WI38 (cell line): ENCODE results near the gene CEP63.
"Not testable (repeated sequence)": the region's sequence is repeated elsewhere in the genome, so short reads cannot be mapped to it uniquely, and the experiment has no call there.

Source experiments
- H3K4me3 ChIP-seq: 2 replicates; pipeline ENCODE4 v1.5.1; 2011; ENCODE audit warnings: low read depth, mild to moderate bottlenecking, control low read depth, low read length
- TF ChIP-seq, protein P1 (sequence below): IDR thresholded peaks from 2 replicates; pipeline ENCODE4 v1.5.1; 2012; ENCODE audit warnings: low read depth, mild to moderate bottlenecking, control low read depth, low read length

Gene CEP63

DNA sequence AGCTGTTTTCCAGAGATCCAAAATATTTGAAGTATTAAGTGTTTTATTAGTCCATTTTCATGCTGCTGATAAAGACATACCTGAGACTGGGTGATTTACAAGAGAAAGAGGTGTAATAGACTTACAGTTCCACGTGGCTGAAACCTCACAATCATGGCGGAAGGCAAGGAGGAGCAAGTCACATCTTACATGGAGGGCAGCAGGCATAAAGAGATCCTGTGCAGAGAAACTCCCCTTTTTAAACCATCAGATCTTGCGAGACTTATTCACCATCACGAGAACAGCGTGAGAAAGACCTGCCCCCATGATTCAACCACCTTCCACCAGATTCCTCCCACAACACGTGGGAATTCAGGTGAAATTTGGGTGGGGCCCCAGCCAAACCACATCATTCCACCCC is 82.9 kb downstream of the CEP63 start:
- TF ChIP-seq, protein P1, sequence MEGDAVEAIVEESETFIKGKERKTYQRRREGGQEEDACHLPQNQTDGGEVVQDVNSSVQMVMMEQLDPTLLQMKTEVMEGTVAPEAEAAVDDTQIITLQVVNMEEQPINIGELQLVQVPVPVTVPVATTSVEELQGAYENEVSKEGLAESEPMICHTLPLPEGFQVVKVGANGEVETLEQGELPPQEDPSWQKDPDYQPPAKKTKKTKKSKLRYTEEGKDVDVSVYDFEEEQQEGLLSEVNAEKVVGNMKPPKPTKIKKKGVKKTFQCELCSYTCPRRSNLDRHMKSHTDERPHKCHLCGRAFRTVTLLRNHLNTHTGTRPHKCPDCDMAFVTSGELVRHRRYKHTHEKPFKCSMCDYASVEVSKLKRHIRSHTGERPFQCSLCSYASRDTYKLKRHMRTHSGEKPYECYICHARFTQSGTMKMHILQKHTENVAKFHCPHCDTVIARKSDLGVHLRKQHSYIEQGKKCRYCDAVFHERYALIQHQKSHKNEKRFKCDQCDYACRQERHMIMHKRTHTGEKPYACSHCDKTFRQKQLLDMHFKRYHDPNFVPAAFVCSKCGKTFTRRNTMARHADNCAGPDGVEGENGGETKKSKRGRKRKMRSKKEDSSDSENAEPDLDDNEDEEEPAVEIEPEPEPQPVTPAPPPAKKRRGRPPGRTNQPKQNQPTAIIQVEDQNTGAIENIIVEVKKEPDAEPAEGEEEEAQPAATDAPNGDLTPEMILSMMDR, result no peak
- no peak overlapping the region for H3K4me3 ChIP-seq

DNA sequence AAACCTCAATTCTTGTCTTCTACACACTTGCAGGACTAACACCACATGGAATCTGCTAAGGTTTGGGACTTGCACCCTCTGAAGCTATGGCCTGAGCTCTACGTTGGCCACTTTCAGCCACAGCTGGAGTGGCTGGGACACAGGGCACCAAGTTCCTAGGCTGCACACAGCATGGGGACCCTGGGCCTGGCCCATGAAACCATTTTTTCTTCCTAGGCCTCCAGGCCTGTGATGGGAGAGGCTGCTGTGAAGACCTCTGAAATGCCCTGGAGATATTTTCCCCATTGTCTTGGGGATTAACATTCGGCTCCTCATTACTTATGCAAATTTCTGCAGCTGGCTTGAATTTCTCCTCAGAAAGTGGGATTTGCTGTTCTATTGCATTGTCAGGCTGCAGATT is 84.0 kb downstream of the CEP63 start:
- H3K4me3 ChIP-seq, result not testable (repeated sequence)

DNA sequence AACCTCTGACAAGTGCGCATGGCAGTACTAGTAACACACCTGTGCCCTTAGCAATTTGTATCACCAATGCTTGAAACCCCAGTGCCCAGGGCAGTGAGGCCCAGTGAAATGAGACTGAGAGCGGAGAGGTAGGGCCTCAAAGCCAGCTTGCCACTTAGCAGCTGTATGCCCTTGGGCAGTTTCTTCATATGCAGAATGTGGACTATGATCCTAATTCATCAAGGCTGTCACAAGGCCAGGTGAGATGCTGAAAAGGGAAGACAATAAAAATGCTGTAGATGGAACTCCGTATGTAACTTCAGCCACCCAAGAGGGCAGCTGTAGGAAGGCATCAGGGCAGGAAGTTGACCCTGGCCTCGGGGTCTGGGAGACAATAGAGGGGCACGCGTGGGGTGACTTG is 90.6 kb downstream of the CEP63 start:
- TF ChIP-seq, protein P1, result no peak
- H3K4me3 ChIP-seq, result no peak overlapping the region

- TF ChIP-seq, protein P1, result no peak
- H3K4me3 ChIP-seq, result no peak overlapping the region
Observed at GRCh38 chr3:134576831-134577230, 91.0 kb downstream of the CEP63 start.

DNA sequence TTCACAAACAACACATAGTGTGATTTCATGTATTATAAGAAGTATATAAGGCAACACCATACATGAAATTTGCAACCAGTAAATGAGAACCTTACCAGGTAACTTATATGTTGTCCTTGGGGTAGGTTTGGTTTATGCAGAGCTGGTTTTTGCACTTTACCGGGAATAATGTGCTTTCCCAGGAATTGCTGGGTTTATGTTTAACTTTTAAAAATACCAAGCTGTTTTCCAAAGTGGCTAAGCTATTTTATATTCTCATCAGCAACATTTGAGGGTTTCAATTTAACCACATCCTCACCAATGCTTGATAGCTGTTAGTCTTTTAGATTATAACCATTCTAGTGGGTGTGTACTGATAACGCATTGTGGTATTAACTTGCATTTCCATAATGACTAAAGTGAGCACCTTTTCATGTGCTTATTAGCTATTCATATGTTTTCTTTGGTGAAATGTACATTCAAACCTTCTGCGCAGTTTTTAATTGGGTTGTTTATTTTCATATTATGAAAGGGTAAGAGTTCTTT is 93.3 kb downstream of the CEP63 start:
- TF ChIP-seq, protein P1, result no peak

GRCh38 chr3:134590766-134591165 is 104.9 kb downstream of the CEP63 start:
- TF ChIP-seq, protein P1, result no peak
- no peak overlapping the region for H3K4me3 ChIP-seq

More for the DNA sequence above, 93.3 kb downstream of the CEP63 start:
- H3K4me3 ChIP-seq, result no peak overlapping the region

DNA sequence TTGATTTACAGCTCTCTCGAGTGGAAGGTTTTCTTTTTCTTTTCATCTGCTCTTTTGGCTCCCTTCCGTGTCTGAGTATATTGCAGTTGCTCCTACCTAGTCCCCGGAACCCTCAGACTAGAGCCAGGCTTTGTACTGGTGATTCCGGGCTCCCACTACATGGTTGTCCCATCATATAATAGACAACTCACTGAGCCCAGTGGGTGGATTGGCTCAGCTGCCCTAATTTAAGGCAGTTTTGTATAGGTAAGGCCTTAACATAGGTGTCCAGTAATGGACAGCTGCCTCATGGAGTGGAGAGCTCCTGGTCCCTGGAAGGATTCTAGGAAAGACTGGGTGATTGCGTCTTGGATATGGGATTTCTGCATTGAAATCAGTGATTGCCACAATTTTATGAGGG is 106.9 kb downstream of the CEP63 start:
- H3K4me3 ChIP-seq, result no peak overlapping the region
- TF ChIP-seq, protein P1, result no peak

DNA sequence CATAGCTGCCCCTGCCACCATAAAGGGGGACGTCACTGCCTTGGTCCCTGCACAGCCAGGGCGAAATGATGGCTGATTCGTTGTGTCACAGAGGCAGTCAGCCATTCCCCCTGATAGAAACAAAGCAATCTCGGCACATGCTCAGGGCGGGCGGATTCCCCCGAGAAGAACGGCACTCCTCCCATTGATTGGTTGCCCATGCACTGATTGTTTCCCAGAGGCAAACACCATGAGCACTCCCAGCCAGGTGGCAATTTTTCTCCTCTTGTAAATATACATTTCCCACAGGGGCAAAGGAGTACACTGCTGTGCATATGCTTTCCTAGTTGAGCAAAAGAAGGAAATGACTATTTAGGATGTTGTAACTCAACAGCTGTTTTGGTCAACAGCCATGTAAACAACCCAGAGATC is 108.5 kb downstream of the CEP63 start:
- TF ChIP-seq, protein P1, result no peak
- no peak overlapping the region for H3K4me3 ChIP-seq

DNA sequence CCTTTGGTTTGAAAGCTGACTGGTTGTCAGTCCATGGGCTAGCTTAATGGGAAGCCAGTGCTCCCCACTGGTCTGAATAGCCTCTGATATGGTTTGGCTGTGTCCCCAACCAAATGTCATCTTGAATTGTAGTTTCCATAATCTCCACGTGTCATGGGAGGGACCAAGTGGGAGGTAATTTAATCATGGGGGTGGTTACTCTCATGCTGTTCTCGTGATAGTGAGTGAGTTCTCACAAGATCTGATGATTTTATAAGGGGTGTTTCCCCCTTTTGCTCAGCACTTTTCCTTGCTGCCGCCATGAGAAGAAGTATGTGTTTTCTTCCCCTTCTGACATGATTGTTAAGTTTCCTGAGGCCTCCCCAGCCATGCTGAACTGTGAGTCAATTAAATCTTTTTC is 109.1 kb downstream of the CEP63 start:
- not testable (repeated sequence) for H3K4me3 ChIP-seq
